Common myeloid progenitor, CD34-positive (primary cell): ENCODE results near the gene ZDHHC21.

ENCODE experiments used
- CTCF ChIA-PET: fragments of 350-600 bp; sonication (Branson Sonifier 250); formaldehyde crosslinking; loops from one replicate; lab custom pipeline; 2021; ENCODE audit warnings: antibody characterized with exemption; lab: Charles Lee
- POLR2A ChIA-PET: fragments of 350-600 bp; sonication (Branson Sonifier 250); formaldehyde crosslinking; loops from one replicate; lab custom pipeline; 2021; ENCODE audit warnings: antibody characterized with exemption; lab: Charles Lee
- DNase-seq, 3 donors: peaks; one replicate each; pipeline versions ENCODE4 v3.0.0 to v3.0.0-alpha.2; 2013
- H3K27ac ChIP-seq, 2 experiments: 1 replicate in 1 of 2; 2 replicates in 1 of 2; pipeline ENCODE4 v1.7.0; 2013; ENCODE audit warnings: inconsistent platforms in 2 of 2, low read length in 2 of 2, mild to moderate bottlenecking in 2 of 2, low read depth in 1 of 2, moderate library complexity in 1 of 2; ENCODE audit not compliant: severe bottlenecking in 2 of 2, insufficient read depth in 1 of 2, poor library complexity in 1 of 2
- H3K27me3 ChIP-seq, 5 experiments: replicated peaks in 2 of 5; 1 replicate in 3 of 5; 2 replicates in 2 of 5; pipeline versions ENCODE4 v1.6.1 to v1.7.0; 2013; ENCODE audit warnings: low read length in 4 of 5, mild to moderate bottlenecking in 2 of 5, moderate library complexity in 2 of 5, inconsistent platforms in 1 of 5; ENCODE audit not compliant: insufficient read depth in 5 of 5, control insufficient read depth in 4 of 5
- H3K36me3 ChIP-seq, 4 experiments: 1 replicate in 2 of 4; 2 replicates in 2 of 4; pipeline versions ENCODE4 v1.6.1 to v1.7.0; 2013; ENCODE audit warnings: low read length in 3 of 4, control low read depth in 1 of 4, mild to moderate bottlenecking in 1 of 4; ENCODE audit not compliant: control insufficient read depth in 4 of 4, insufficient read depth in 4 of 4
- H3K4me1 ChIP-seq, 4 experiments: 1 replicate in 3 of 4; 2 replicates in 1 of 4; pipeline versions ENCODE4 v1.6.1 to v1.7.1; 2013; ENCODE audit warnings: low read length in 3 of 4, mild to moderate bottlenecking in 3 of 4, control low read depth in 1 of 4, inconsistent platforms in 1 of 4, moderate library complexity in 1 of 4; ENCODE audit not compliant: control insufficient read depth in 4 of 4, insufficient read depth in 4 of 4; ENCODE audit errors: control extremely low read depth in 1 of 4
- H3K4me3 ChIP-seq, 7 experiments: 1 replicate in 4 of 7; 2 replicates in 3 of 7; pipeline versions ENCODE4 v1.5.1 to v1.7.0; 2013; ENCODE audit warnings: mild to moderate bottlenecking in 7 of 7, low read length in 6 of 7, moderate library complexity in 6 of 7, inconsistent platforms in 2 of 7, low read depth in 2 of 7, control low read depth in 1 of 7; ENCODE audit not compliant: insufficient read depth in 4 of 7, control insufficient read depth in 1 of 7; ENCODE audit errors: extremely low read depth in 1 of 7
- H3K9me3 ChIP-seq, 5 experiments: 1 replicate in 4 of 5; 2 replicates in 1 of 5; pipeline versions ENCODE4 v1.6.1 to v1.7.1; 2013; ENCODE audit warnings: low read length in 4 of 5, mild to moderate bottlenecking in 2 of 5, inconsistent platforms in 1 of 5, low read depth in 1 of 5, moderate library complexity in 1 of 5; ENCODE audit not compliant: control insufficient read depth in 4 of 5, insufficient read depth in 2 of 5; ENCODE audit errors: control extremely low read depth in 1 of 5
- WGBS: methylation state at CpG from one replicate; pipeline ENCODE4 v1.1.5; 2013; ENCODE audit not compliant: insufficient coverage; 5-methylcytosine and 5-hydroxymethylcytosine counted together

Gene ZDHHC21

GRCh38 chr9:14591411-14591810, 101.8 kb downstream of the ZDHHC21 start:
- Histone ChIP-seq H3K27me3 (no peaks in the 10 kb centered on the region), H3K4me3 (no peak overlapping the region), H3K4me1 (no peaks in the 10 kb centered on the region), H3K36me3 (peaks cover 0 to 16% (median 5%) of the 10 kb centered on the region in 4 experiments), H3K27ac (no peak overlapping the region), H3K9me3 (peaks cover 0 to 22% (median under 1%) of the 10 kb centered on the region in 5 experiments)
- no peak for DNase-seq
- no CpG with 5 or more reads among the region's 3 CpGs for whole genome bisulfite sequencing
- ChIA-PET POLR2A (no interaction called here), CTCF (no interaction called here)

DNA sequence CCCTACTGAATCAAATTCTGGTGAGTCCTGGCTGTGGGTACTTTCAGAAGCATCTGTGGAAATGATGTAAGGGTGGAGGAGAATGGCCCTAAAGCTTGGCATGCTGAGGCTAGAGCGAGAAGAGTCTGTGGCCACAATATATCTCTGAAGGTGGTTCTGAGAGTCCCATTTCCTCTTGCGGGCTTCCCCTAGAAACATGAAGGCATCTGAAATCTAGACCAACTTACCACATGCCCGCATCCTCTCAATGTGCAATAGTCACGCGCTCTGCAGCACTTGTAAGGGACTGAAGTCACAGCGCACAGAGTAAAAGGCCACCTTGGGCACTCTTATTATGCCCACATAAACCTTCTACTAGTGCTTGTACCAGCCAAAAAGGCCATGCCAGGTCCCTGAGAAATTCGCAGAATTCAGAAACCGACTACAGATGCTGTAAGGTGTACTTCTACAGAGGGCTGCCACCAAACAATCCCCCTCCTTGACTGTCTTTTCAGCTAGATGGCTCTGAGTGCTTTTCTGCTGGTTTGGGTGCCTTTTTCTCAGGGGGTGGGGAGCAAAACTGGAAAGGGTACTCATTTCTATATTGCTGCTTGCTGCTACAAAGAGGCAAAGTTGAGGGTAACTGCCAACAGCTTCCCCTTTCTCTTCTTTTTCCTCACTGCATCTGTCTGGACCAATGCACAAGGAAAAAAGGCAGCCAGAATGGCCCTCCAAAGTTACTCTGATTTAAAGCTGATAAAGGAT, 107.3 kb downstream of the ZDHHC21 start:
- POLR2A ChIA-PET = no interaction called here
- CTCF ChIA-PET = no interaction called here
- 71% methylated on average over 7 of the region's 8 CpGs for WGBS
- H3K36me3 ChIP-seq = peaks cover 0 to 2% (median 0%) of the 10 kb centered on the region in 4 experiments
- H3K4me3 ChIP-seq = no peak overlapping the region
- no peaks in the 10 kb centered on the region for H3K27me3 ChIP-seq
- no peak overlapping the region for H3K27ac ChIP-seq
- DNase-seq = peak in 1 of 3 donors; percentile 6
- H3K9me3 ChIP-seq = no peaks in the 10 kb centered on the region
- no peaks in the 10 kb centered on the region for H3K4me1 ChIP-seq

- ChIA-PET POLR2A (no interaction called here), CTCF (no interaction called here)
- no peak overlapping the region for H3K27ac ChIP-seq
- H3K4me3 ChIP-seq = no peak overlapping the region
- DNase-seq = no peak
- H3K36me3 ChIP-seq = peaks cover 0 to 2% (median 0%) of the 10 kb centered on the region in 4 experiments
- H3K9me3 ChIP-seq = no peaks in the 10 kb centered on the region
- no peaks in the 10 kb centered on the region for H3K4me1 ChIP-seq
- WGBS = no CpG with 5 or more reads among the region's 4 CpGs
- H3K27me3 ChIP-seq = no peaks in the 10 kb centered on the region
These were observed 108.7 kb downstream of the ZDHHC21 start for GRCh38 chr9:14584571-14584970.

GRCh38 chr9:14578030-14578429, 115.2 kb downstream of the ZDHHC21 start:
- H3K27me3 ChIP-seq = no peaks in the 10 kb centered on the region
- CTCF ChIA-PET = no interaction called here

DNA sequence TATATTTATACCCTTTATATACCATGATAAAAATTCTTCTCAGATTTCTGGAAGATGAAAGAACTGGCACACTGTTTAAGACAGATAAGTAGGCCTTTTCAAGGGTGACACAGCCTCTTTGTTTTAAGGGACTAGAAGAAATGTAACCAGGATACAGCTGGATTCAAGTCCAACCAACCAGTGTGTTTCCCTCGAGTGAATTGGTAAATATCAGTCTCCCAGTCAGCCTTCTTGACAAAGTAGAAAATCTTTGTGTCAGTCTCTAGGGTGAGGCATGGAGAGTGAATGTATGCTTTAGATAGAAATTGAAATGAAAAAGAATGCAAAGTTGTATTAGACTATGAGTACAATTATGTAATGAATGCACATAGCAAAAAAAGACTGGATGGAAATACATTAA, 119.1 kb downstream of the ZDHHC21 start:
- ChIA-PET POLR2A (no interaction called here), CTCF (no interaction called here)
- WGBS = 82% methylated on average over 1 of the region's 1 CpG

More at GRCh38 chr9:14578030-14578429, 115.2 kb downstream of the ZDHHC21 start:
- DNase-seq = no peak
- POLR2A ChIA-PET = no interaction called here
- no peaks in the 10 kb centered on the region for H3K4me1 ChIP-seq
- no peaks in the 10 kb centered on the region for H3K36me3 ChIP-seq
- H3K9me3 ChIP-seq = peaks cover 0 to 9% (median 0%) of the 10 kb centered on the region in 5 experiments
- no peak overlapping the region for H3K4me3 ChIP-seq
- H3K27ac ChIP-seq = no peak overlapping the region

DNA sequence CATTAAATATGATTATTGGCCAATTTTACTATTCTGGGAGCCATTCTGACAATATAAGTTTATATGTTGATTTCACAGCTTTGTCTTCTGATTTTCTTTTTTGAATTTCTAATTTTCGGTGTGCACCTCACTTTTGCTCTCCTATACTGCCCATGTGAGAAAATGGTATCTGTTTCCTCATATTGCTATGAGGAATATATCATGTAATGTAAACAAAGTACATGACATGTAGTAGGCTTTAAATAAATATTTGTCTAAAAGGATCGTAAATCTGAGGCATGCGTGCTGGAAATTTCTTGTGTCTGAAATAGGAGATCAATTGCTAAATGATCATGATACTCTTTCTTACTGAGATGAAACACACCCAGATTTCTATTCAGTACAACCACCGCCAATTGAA, 119.9 kb downstream of the ZDHHC21 start:
- ChIA-PET POLR2A (interaction anchor here (0.6 kb wide), 1 partner anchor 1591 kb away, joined by 3 read pairs; no protein-coding TSS in a partner anchor), CTCF (no interaction called here)
- H3K36me3 ChIP-seq = no peaks in the 10 kb centered on the region
- DNase-seq = no peak
- H3K9me3 ChIP-seq = peaks cover 0 to 4% (median 0%) of the 10 kb centered on the region in 5 experiments
- no peaks in the 10 kb centered on the region for H3K4me1 ChIP-seq
- H3K27me3 ChIP-seq = no peaks in the 10 kb centered on the region
- H3K4me3 ChIP-seq = no peak overlapping the region
- no CpG with 5 or more reads among the region's 4 CpGs for WGBS
- no peak overlapping the region for H3K27ac ChIP-seq

More for the DNA sequence above, 119.1 kb downstream of the ZDHHC21 start:
- DNase-seq = no peak
- no peaks in the 10 kb centered on the region for H3K4me1 ChIP-seq
- no peak overlapping the region for H3K4me3 ChIP-seq
- H3K9me3 ChIP-seq = peaks cover 0 to 9% (median 0%) of the 10 kb centered on the region in 5 experiments
- no peak overlapping the region for H3K27ac ChIP-seq
- no peaks in the 10 kb centered on the region for H3K36me3 ChIP-seq
- no peaks in the 10 kb centered on the region for H3K27me3 ChIP-seq

DNA sequence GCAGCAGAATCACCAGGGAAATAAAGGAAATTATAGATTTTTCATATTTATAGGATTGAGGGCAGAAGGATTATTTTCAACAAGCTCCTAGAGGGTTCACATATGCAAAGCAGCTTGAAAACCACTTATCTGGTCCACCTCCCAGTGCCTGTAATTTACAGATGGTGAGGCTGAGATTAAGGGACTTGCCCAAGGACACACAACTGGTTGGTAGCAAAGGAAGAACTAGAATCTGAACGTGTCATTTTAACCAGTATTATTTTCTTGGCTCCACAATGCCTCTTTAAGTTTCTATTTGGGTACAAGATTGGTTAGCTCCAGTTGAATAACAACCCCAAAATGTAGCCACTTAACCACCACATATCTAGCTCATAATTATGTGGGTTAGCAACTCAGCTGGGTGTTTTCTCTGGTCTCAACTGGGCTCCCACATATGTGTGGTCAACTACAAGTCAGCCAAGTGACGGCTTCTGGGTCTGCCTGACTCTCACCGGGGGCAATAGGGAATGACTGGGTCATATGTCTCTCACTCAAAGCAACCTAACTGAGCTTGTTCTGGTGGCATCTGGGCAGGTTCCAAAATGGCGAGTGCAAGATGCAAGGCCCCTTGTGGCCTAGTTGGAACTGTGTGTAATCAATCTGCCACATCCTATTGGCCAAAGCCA, 127.7 kb downstream of the ZDHHC21 start:
- no peaks in the 10 kb centered on the region for H3K9me3 ChIP-seq
- no peaks in the 10 kb centered on the region for H3K36me3 ChIP-seq
- H3K4me1 ChIP-seq = no peaks in the 10 kb centered on the region
- DNase-seq = no peak
- WGBS = 70% methylated on average over 3 of the region's 4 CpGs
- no peak overlapping the region for H3K4me3 ChIP-seq
- ChIA-PET POLR2A (no interaction called here), CTCF (no interaction called here)
- no peaks in the 10 kb centered on the region for H3K27me3 ChIP-seq
- H3K27ac ChIP-seq = no peak overlapping the region
